Mesothelial cell of epicardium (in vitro differentiated cells): ENCODE data around the gene GNG8. TPM values are rescaled to one million over a fixed set of nuclear protein-coding genes. Genes with fewer than 3 reads are reported as not detected.

Experiments used
- DNase-seq, 2 experiments: peaks; one replicate each; pipeline ENCODE4 v3.0.0; 2021; ENCODE audit warnings: low spot score in 2 of 2; ENCODE audit not compliant: unreplicated experiment in 2 of 2
- H3K27ac Mint-ChIP-seq: 2 replicates; pipeline ENCODE4 v1.8.0; 2021; ENCODE audit warnings: mixed read lengths
- H3K27me3 Mint-ChIP-seq: 2 replicates; pipeline ENCODE4 v1.8.0; 2021; ENCODE audit warnings: low read depth, mixed read lengths
- H3K36me3 Mint-ChIP-seq: 2 replicates; pipeline ENCODE4 v1.8.0; 2021; ENCODE audit warnings: mixed read lengths
- H3K4me1 Mint-ChIP-seq: 2 replicates; pipeline ENCODE4 v1.8.0; 2021; ENCODE audit warnings: mixed read lengths
- H3K4me3 Mint-ChIP-seq: 2 replicates; pipeline ENCODE4 v1.8.0; 2021; ENCODE audit warnings: mild to moderate bottlenecking, moderate library complexity, mixed read lengths
- H3K9me3 Mint-ChIP-seq: 2 replicates; pipeline ENCODE4 v1.8.0; 2021; ENCODE audit warnings: mixed read lengths
- total RNA-seq: library from RNA; stranded (reverse); gene quantifications from 3 replicates; pipeline ENCODE4 v1.2.1, GENCODE V29; 2021
- TF ChIP-seq, protein P1 (sequence below): fragments of 200-600 bp; sonication (generic); IDR thresholded peaks from one replicate; pipeline ENCODE4 v1.5.0; 2021; ENCODE audit warnings: antibody characterized with exemption; ENCODE audit not compliant: unreplicated experiment

GNG8 gene
- total RNA-seq, 1 donor from 2014 or later: 13.7 TPM

DNA sequence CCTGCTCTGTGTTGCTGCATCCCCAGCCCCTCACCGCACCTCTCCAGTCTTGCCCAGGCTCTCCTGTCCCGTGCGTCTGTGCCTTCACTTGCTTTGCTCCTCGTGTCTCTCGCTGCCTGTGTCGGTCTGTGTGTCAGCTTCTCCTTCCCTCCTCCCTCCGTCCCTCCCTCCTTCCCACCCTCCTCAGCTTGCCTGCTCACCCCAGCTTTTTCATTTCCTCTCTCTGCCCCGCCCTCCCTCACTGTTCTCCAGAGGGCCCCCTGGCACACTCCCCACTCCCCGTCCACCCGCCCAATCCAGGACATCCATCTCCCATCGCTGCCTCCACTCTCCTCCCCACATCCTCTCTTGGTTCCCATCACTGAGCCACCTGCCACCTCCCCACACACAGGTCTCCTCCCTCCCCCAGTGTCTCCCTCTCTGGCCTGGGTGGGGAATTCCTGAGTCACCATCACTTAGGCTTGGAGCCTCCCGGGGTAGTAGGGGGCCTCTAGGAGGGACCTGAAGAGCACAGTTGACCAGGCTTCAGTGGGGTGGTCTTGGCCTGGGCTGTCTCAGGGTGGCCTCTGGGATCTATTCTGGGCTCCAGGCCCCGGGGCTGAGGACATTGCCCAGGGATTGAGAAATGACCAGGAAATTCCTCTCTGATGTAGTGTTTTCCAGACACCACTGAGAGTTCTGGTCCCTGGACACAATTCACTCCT, 10.9 kb downstream of the GNG8 start, which contains the start of gene PTGIR:
Gene PTGIR (minus strand): TSS at position 132 of the 704 bp plus-strand sequence. CDS start 864 bp downstream, outside the sequence.
- TF ChIP-seq, protein P1, sequence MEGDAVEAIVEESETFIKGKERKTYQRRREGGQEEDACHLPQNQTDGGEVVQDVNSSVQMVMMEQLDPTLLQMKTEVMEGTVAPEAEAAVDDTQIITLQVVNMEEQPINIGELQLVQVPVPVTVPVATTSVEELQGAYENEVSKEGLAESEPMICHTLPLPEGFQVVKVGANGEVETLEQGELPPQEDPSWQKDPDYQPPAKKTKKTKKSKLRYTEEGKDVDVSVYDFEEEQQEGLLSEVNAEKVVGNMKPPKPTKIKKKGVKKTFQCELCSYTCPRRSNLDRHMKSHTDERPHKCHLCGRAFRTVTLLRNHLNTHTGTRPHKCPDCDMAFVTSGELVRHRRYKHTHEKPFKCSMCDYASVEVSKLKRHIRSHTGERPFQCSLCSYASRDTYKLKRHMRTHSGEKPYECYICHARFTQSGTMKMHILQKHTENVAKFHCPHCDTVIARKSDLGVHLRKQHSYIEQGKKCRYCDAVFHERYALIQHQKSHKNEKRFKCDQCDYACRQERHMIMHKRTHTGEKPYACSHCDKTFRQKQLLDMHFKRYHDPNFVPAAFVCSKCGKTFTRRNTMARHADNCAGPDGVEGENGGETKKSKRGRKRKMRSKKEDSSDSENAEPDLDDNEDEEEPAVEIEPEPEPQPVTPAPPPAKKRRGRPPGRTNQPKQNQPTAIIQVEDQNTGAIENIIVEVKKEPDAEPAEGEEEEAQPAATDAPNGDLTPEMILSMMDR: no peak
- H3K36me3 Mint-ChIP-seq: no peaks in the 10 kb centered on the region
- no peaks in the 10 kb centered on the region for H3K9me3 Mint-ChIP-seq
- DNase-seq: peak in 1 of 2 experiments; percentile 50
- no peaks in the 10 kb centered on the region for H3K27me3 Mint-ChIP-seq
- H3K4me3 Mint-ChIP-seq: peak within 1 kb of the TSS; percentile 48
- peaks cover 41% of the 10 kb centered on the region for H3K4me1 Mint-ChIP-seq
- peak within 1 kb of the TSS; percentile 84 for H3K27ac Mint-ChIP-seq

- H3K27me3 Mint-ChIP-seq: no peaks in the 10 kb centered on the region
- TF ChIP-seq, protein P1: no peak
- no peak for DNase-seq
- H3K36me3 Mint-ChIP-seq: no peaks in the 10 kb centered on the region
- H3K4me1 Mint-ChIP-seq: peaks cover 36% of the 10 kb centered on the region
- peak overlapping the region; percentile 69 for H3K27ac Mint-ChIP-seq
- peak overlapping the region; percentile 37 for H3K4me3 Mint-ChIP-seq
- no peaks in the 10 kb centered on the region for H3K9me3 Mint-ChIP-seq
Observed at GRCh38 chr19:46623915-46624502, 12.0 kb downstream of the GNG8 start.

- H3K36me3 Mint-ChIP-seq: no peaks in the 10 kb centered on the region
- DNase-seq: no peak
Observed at GRCh38 chr19:46622118-46622446, 13.9 kb downstream of the GNG8 start.

DNA sequence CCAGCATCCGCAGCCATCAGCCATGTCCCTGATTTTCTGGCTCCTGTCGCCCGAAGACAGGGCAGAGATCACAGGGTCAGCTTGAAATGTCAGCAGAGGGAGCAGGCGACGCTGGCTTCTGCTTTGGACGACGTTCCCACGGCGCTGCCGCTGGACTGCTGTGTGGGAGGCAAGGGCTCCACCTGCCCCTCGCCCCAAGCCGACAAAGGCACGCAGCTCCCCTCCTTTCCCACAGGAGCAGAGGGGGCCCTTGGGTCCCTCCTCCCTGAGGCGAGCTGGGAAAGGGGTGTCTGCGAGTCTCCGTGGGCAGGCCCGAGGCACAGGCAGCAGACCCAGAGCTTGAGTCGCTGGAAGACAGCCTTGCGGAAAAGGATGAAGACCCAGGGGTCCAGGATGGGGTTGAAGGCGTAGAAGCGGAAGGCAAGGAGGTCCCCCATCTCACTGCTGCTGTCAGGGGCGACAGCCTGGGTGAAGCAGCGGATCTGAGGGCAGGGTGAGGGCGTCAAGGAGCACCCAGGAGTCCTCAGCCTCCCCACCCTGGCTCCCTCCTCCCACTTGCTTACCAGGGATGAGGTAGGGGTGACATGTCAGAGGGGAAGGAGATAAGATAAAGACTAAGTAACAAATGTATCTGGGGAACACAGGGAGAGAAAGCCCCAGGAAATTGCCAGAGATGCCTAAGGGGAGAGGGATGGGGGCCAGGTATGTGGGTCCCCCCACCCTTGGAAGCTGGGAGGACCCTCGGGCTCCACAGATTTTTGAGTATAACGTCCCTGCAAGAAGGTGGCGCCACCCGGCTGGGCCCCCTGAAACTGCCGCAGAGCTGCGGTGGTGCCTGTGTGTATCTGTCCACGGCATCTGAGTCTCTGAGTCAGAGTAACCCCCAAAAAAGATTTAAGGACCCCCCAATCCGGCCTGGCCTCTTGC, 14.5 kb downstream of the GNG8 start:
- Mint-ChIP-seq H3K27me3 (no peaks in the 10 kb centered on the region), H3K27ac (peak overlapping the region; percentile 73)

More at GRCh38 chr19:46622118-46622446, 13.9 kb downstream of the GNG8 start:
- H3K27ac Mint-ChIP-seq: no peak overlapping the region
- H3K9me3 Mint-ChIP-seq: no peaks in the 10 kb centered on the region
- H3K4me3 Mint-ChIP-seq: no peak overlapping the region
- no peaks in the 10 kb centered on the region for H3K27me3 Mint-ChIP-seq
- TF ChIP-seq, protein P1: peak; percentile 6
- peaks cover 37% of the 10 kb centered on the region for H3K4me1 Mint-ChIP-seq

GRCh38 chr19:46620716-46621115, 15.3 kb downstream of the GNG8 start:
- Mint-ChIP-seq H3K4me3 (no peak overlapping the region), H3K36me3 (no peaks in the 10 kb centered on the region), H3K27me3 (no peaks in the 10 kb centered on the region), H3K9me3 (no peaks in the 10 kb centered on the region), H3K27ac (peak overlapping the region; percentile 39), H3K4me1 (peaks cover 45% of the 10 kb centered on the region)
- DNase-seq: no peak
- TF ChIP-seq, protein P1: no peak

More for the DNA sequence above, 14.5 kb downstream of the GNG8 start:
- TF ChIP-seq, protein P1: peak; percentile 18
- H3K4me1 Mint-ChIP-seq: peaks cover 43% of the 10 kb centered on the region
- H3K4me3 Mint-ChIP-seq: peak overlapping the region; percentile 13
- H3K36me3 Mint-ChIP-seq: no peaks in the 10 kb centered on the region
- H3K9me3 Mint-ChIP-seq: no peaks in the 10 kb centered on the region
- DNase-seq: no peak
